UCSD-AML1 (cell line): ENCODE measurements around the gene DSE.
A peak's percentile ranks its signal among the peaks of the same experiment; 100 is the strongest.

Source experiments
- DNase-seq: peaks from one replicate; lab custom pipeline; 2025; ENCODE audit not compliant: unreplicated experiment; lab: John Stamatoyannopoulos, UW

DSE gene

DNA sequence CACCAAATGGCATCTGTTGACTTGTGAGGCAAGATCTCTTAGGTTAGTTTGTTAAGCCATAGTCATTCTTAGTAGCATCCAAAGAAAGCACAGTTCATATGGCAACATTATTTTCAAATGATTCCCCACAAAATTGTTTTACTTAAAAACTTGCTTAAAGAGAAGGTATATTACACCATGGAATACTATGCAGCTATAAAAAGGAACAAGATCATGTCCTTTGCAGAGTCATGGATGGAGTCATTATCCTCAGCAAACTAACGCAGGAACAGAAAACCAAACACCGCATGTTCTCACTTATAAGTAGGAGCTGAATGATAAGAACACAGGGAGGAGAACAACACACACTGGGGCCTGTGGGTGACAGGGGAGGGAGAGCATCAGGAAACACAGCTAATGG, 10.9 kb upstream of the DSE start:
- no peak for DNase-seq

DNA sequence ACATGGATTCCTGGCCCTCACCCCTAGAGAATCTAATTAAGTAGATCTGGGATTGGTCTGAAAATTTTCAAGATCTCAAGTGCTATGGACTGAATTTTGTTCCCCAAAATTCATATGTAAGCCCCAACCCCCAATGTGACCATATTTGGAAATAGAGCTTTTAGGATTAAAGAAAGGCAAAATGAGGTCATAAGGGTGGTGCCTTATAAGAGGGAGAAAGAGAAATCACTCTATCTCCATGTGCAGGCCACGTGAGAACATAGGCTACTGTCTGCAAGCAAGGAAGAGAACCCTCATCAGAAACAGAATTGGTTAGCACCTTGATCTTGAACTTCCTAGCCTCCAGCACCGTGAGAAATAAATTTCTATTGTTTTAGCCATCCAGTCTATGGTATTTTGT, 8.5 kb upstream of the DSE start:
- DNase-seq: no peak

DNA sequence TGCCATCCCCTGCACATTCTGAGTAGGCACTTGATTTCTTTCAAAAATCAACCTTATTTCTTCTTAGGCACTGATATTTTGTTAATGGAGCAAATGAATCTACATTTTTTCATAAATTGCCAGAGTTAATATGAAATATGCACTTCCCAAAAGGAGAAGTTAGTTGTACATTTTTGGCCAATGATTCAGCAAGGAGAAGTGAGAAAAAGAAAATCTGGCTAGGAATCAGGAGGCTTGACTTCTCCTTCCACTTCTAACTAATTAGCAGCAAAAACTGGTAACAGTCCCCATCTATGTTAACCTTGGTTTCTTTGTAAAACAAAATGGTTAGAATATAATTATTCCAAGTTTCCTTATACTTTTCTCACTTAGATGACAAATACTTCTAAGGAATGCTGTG, 7.0 kb upstream of the DSE start:
- no peak for DNase-seq

DNA sequence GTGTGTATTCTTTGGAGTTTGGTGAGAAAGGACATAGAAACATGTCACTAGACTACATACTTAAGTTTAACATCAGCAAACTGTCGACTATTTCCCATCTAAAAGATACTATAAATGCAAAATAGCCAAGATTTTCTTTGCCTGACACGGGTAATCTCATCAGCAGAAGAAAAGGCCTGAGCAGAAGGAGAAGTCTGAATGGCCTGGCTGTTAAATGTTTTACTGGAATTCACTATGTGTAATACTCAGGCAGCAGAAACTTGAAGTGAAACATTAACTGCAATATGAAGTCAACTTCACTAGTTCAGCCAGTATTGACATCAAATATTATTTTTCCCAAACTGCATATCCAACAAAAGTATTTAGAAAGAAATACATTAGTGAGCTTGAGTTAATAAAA, 6.4 kb upstream of the DSE start:
- DNase-seq: no peak

DNA sequence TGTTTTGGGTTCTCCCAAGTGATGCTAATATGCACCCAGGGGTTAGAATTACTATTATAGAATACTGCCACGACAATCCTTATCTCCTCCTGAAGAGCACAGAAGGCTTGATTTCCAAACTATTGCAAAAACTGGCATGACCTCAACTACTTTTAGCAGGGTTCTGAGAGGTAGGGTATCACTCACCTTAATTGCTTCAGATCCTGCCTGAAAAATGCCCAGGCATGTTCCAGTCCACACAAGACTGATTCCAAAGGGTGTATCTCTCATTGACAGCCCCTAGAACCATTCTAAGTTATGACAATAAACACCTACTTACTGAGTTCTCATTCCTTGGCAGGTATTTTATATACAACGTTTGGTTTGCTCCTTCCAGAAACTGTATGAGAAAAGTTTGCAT, 5.0 kb upstream of the DSE start:
- DNase-seq: no peak

DNA sequence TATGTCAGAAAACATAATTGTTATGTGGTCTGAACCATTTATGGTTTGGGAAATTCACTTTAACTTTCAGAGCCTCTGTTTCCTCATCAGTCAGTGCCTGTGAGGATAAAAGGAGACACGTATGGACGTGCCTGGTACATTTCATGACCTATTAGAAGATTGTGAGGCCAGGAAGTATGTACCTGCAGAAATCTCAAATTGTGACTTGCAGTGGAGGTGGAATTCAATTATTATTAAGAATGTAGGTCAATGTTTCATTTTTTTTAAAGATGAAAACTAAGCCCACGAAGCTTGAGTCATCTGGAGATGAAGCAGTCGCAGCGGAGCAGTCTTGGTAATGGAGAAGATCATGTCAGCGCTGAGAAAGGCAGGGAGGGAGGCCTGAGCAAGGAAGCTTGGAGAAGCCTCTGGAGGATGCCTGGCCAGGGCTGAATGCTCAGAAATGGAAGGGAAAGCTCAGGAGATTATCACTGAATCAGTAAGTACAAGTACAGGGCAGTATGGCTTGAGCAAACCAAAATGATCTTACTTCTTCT, 3.9 kb upstream of the DSE start:
- DNase-seq: no peak

DNA sequence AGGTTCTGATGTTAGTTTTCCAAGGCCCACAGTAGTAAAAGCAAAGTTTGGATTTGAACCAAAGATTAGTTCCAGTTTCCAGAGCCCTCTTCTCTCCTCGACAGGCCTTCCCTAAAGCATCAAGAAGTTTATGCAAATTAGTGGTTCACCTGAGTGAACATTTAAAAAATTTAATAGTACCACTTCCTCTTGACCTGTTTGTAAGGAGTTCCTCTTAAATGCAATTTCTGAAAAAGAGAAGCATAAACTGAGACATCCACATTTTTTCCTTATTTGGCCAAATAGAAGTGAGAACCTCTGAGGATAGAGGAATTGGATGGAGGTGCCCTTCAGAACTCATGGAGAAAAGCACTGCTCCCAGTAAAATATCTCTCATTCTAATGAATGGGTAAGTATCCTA, 1.2 kb upstream of the DSE start:
- DNase-seq: no peak

DNA sequence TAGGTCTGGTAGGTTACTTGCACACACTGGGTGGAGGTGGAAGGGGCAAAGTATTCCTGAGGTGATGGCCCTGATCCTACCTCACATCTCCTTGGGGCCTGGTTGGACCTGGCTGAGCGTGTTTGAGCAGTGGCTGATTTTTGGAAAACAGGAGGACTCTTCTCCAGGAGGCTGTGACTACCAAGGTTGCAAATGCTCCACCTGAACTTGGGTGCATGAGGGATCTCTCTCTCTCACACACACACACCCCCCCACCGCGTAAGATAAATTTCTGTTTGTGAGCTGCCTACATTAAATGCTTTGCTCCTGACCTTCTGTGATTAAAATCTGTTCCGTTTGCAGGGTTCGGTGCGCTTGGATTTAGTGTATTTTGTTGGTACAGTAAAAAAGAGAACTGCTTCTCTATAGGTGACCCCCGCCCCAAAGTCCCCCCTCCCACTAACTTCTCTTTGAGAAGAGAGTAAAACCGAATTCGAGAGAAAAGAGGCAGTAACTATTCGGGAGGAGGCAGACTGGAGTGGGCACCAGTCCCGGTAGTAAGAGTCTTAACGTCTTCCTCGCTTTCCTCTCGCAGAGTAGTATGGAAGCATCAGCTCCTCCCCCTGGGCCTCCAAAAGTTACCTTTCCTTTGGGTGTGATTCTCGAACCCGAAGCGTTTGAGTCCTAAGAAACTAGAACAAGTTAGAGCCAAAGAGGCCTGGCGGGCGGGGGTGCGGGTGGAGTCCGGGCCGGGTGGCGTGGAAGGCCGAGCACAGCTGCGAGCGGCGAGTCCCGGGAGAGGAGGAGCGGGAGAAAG, 585 bp upstream of the DSE start:
- peak; percentile 29 for DNase-seq

DNA sequence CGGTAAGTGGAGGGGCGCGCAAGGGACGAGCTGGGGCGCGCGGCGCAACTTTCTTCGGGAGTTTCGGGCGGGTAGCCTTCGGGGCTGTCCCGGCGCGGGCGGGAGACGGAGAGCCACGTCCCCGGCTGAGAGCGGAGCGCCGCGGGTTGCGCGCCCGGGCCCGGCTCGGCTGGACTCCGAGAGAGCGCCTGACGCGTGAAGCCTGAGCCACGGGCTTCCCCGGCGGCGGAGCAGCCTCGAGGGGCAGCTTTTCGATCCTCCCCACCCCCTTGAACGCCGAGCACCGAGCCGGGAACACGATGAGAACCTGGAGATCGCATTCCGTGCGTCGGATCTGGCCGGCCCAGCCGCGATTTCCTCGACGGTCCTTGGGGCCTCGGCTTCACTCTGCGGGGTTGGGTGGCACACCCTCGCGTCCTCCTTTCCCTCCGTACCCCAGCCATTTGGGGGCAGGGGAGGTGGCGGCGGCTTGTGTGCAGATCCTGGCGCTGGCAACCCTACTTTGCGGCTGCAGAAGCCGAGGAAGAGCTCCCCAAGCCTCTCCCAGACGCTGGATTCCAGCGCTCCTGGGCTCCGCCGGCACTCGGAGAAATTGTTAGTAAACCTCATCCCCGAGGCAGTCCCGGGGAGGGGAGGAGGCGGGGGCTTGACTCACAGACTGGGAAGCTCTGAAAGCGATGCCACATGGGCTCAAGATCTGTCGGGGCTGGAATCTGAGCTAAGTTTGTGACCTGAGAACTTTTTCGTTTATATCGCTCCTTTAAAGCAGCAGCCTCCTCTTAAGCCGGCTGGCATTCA, 572 bp downstream of the DSE start:
- peak; percentile 71 for DNase-seq

DNA sequence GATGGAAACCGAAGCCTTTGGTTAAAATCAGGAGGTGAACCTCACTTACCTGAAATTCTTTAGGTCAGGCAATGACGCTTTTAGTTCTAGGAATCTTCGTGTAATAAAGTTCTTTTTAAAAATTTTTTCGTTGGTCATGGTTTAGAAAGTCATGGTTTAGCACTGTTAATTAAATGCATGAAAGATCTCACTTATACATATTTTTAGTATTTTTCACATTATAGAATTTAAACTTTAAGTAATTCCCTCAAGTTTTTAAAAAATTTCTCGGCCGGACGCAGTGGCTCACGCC, 1.1 kb downstream of the DSE start:
- DNase-seq: no peak

DNA sequence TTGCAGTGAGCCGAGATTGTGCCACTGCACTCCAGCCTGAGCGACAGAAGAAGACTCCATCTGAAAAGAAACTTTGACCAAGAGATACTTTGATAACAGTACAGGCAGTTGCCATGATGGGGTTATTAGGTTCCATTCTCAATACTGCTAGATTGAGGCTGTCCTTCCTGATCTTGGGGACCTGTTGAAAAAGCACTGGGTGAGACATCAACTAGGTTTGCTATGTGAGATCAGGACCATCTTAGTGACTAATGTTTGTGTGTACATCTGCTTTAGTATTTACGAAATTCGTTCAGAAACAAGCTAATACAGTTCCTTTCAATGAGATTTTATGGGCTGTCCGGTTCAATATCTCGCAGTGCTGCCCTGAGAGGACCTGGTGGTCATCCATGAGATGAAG, 2.6 kb downstream of the DSE start:
- DNase-seq: no peak

DNA sequence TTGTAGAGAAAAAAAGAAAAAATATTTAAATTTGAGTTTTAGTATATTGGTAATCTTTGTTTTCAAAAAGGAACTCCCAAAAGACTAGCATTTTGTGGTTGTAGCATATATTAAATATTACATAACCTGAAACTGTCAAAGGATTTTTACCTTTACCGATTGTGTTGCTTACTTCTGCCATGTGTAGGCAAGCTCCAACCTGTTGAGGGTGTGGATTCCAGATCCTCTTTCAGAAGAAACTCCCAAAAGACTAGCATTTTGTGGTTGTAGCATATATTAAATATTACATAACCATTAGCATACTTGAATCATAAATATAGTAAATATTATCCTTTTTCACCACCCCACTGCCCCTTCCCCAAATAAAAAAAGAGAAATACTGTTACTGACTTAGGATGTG, 3.2 kb downstream of the DSE start:
- no peak for DNase-seq

DNA sequence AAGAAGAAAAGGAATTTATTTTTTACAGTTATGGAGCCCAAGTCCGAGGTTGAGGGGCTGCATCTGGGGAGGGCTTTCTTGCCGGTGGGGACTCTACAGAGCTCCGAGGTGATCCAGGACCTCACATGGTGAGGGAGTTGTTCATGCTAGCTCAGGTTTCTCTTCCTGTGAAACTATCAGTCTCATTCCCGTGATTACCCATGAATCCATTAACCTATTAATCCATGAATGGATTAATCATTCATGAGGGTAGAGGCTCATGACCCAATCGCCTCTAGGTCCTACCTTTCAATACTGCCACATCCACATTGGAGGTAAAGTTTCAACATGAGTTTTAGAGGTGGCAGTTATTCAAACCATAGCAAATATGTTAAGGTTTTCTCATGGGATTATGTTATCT, 3.8 kb downstream of the DSE start:
- no peak for DNase-seq

DNA sequence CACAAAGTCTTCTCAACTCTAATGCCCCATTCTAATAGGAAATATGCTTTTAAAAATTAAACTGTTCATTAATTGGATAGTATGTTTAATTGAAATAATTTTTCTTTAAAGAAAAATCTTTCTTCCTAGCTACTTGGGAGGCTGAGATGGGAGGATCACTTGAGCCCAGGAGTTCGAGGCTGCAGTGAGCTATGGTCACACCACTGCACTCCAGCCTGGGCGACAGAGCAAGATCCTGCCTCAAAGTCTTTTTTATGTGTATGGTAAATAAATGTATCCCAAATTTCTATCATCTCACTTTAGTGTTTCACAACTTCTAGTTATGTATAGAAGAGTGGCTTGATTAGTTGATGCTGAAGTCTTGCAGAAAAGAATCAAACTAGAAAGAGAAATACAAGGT, 4.5 kb downstream of the DSE start:
- DNase-seq: no peak

DNA sequence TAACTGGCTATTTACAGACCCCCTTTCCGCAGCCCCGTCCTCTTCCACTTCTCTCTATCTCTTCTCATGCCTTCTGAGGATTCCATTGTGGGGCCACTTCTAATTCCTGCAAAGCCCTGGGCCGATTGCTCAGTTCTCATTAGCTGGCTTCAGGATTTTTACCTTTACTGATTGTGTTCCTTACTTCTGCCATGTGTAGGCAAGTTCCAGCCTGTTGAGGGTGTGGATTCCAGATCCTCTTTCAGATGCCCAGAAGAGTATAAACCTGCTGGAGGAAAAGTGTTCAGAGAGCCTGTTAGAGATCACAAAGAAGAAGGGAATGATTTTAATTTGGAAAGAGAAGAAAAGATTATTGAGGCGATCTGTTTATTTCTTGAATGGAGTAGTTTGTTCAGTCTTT, 5.4 kb downstream of the DSE start:
- no peak for DNase-seq

DNA sequence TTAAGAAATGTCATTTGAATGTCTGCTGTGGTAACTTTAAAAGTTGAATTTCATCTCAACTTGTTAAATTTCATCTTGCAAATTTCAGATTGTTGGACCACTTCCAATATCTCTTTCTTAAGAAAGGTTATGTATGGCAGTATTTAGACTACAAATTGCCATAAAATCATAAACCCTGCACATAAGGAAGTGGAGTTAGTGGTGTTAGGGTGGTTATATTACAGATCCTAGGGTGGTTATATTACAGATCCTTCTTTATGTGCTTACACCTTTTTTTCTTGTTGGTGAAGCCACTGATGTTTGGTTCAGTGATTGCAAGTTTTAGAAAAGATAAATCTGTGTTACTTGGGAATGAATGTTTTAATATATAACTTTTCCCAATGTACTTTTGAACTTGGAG, 9.0 kb downstream of the DSE start:
- no peak for DNase-seq

DNA sequence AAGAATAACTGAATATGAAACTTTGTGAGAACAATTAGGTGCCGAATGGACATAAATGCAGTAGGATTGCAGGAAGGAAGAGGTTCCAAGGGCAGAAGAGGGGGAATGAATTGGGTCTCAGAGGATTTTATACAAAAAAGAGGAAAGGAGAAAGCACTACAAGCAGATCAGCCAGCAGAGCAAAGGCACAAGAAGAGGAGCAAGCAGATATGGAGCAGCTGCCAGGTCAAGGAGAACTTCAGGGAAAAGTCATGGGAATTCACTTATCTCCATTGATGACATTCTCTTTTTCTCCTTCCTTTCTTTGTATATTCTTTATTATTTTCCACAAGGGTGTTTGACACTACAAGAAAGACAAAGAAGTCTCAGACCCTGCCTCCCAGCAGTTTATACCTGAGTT, 9.6 kb downstream of the DSE start:
- no peak for DNase-seq

DNA sequence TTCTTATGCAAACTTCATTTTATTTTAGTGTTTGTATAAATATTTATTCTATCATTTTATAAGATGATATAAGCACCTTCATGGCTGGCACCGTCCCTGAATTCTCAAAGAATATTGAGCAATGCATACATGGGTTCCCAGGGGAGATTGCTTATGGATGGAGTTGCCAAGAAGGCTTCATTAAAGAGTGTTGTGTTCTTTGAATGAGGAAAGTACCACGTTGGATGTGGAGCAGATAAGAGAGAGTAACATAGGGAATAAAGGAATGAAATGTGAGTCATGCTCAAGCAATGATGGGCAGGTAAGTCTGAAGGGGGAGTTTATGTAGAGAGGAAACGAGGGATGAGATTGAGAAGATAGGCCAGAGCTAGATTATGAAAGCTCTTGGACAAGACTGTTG, 10.3 kb downstream of the DSE start:
- no peak for DNase-seq

DNA sequence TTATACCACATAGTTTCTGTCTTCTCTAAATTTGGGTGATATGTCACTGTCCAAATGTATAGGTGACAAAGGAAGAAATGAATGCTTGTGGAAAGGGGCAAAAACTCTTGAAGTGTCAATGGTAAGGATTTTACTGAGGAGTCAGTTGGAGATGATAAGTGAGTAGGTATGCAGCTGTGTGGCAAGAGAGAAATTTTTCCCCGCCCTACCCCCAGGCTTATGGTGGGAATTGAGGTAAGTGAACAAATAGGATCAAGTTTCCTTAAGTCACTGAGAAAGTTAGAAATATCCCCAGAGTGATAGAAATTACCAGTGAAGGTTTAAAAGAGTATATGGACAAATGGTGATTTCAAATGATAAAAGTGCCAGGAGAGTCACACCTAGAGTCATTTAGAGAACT, 11.8 kb downstream of the DSE start:
- DNase-seq: no peak

DNA sequence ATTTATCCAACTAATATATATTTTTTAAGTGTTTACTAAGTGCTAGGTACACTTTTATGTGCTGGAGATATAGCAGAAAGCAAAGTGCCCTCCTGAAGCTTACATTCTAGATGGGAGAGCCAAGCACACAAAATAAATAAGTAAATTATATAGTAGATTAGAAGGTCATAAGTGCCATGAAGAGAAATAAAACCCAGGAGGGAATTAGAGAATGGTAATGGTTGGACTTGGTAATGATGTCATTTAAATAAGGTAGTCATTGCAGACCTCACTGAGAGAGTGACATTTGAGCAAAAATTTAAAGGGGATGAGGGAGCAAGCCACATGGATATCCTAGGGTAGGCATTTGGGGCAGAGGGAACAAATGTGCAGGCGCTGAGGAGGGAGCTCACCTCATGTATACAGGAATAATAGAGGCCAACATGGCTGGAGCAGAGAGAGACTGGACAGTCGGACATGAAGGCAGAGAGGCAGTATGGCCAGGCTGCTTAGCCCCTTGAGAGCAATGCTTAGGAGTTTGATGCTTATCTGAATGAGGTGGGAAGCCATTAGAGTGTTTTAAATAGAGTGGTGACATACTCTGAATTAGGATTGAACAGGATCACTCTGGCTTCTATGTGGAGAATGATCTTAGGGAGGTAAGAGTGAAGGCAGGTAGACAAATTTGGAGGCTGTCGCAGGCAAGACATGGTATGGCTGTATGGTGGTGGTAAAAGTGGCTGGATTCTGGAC, 14.1 kb downstream of the DSE start:
- DNase-seq: no peak

DNA sequence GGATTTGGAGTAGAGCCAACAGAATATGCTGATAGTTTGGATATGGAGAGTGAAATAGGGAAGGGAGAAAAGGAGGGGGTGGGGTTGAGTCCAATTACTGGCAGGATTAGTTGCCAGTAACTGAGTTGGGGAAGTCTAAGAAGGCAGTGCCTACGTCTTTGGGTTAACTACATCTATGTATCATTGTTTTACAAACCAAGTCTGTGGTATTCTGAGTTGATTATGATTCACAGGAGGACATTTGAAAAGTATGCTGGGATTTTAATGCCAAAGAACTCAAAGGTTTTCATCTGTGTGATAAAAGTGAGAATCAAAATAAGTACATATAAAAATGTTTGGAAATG, 14.7 kb downstream of the DSE start:
- no peak for DNase-seq

DNA sequence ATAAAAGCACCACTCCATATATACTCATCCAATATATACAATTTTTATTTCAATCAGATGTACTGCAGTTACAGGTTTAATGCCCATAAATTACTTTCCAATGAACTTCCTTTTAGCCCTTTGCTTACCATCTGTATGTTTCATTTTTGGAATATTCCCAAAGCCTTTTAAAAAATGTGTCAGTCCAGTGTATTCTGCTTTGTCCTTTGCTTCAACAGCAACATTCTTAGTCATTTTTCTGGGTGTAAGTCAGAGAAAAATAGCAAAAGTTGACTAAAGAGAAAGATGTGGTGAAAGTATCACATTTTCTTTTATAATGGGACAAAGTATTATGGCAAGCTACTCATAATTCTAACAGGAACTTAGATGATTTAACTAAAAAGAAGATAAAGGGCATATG, 15.2 kb downstream of the DSE start:
- no peak for DNase-seq
